Rectal smooth muscle tissue (tissue), 1 donor: ENCODE results near the gene SLC8B1.

ENCODE experiments used
- H3K27ac ChIP-seq: one replicate; pipeline ENCODE4 v1.7.0; 2013; ENCODE audit warnings: low read depth, low read length, inconsistent platforms
- H3K27me3 ChIP-seq: one replicate; pipeline ENCODE4 v1.7.0; 2013; ENCODE audit warnings: low read length; ENCODE audit not compliant: control insufficient read depth, insufficient read depth
- H3K36me3 ChIP-seq: one replicate; pipeline ENCODE4 v1.7.0; 2013; ENCODE audit warnings: low read length; ENCODE audit not compliant: control insufficient read depth, insufficient read depth
- H3K4me1 ChIP-seq: one replicate; pipeline ENCODE4 v1.7.0; 2013; ENCODE audit warnings: low read length; ENCODE audit not compliant: control insufficient read depth, insufficient read depth
- H3K4me3 ChIP-seq: one replicate; pipeline ENCODE4 v1.7.0; 2013; ENCODE audit warnings: low read length
- H3K9ac ChIP-seq: one replicate; pipeline ENCODE4 v1.7.0; 2013; ENCODE audit warnings: low read length

Gene SLC8B1

GRCh38 chr12:113295886-113296556 is 38.9 kb downstream of the SLC8B1 start:
- Histone ChIP-seq H3K4me3 (no peak overlapping the region), H3K9ac (no peak overlapping the region), H3K36me3 (peaks cover 24% of the 10 kb centered on the region), H3K27ac (no peak overlapping the region), H3K4me1 (peaks cover 2% of the 10 kb centered on the region), H3K27me3 (no peaks in the 10 kb centered on the region)

GRCh38 chr12:113293100-113293499 is 41.8 kb downstream of the SLC8B1 start:
- Histone ChIP-seq H3K27ac (no peak overlapping the region), H3K9ac (no peak overlapping the region), H3K27me3 (no peaks in the 10 kb centered on the region), H3K36me3 (peaks cover 48% of the 10 kb centered on the region), H3K4me3 (no peak overlapping the region), H3K4me1 (no peaks in the 10 kb centered on the region)

GRCh38 chr12:113292547-113292946 is 42.4 kb downstream of the SLC8B1 start:
- no peaks in the 10 kb centered on the region for H3K4me1 ChIP-seq
- H3K36me3 ChIP-seq, result peaks cover 48% of the 10 kb centered on the region
- no peak overlapping the region for H3K9ac ChIP-seq
- no peaks in the 10 kb centered on the region for H3K27me3 ChIP-seq
- no peak overlapping the region for H3K27ac ChIP-seq
- H3K4me3 ChIP-seq, result no peak overlapping the region

GRCh38 chr12:113292091-113292490 is 42.8 kb downstream of the SLC8B1 start:
- Histone ChIP-seq H3K9ac (no peak overlapping the region), H3K4me1 (no peaks in the 10 kb centered on the region), H3K36me3 (peaks cover 51% of the 10 kb centered on the region), H3K27me3 (no peaks in the 10 kb centered on the region), H3K4me3 (no peak overlapping the region), H3K27ac (no peak overlapping the region)

GRCh38 chr12:113291586-113291985 is 43.3 kb downstream of the SLC8B1 start:
- Histone ChIP-seq H3K4me1 (no peaks in the 10 kb centered on the region), H3K27ac (no peak overlapping the region), H3K4me3 (no peak overlapping the region), H3K27me3 (no peaks in the 10 kb centered on the region), H3K36me3 (peaks cover 56% of the 10 kb centered on the region), H3K9ac (no peak overlapping the region)

GRCh38 chr12:113290506-113290905 is 44.4 kb downstream of the SLC8B1 start:
- Histone ChIP-seq H3K9ac (no peak overlapping the region), H3K4me1 (no peaks in the 10 kb centered on the region), H3K27me3 (no peaks in the 10 kb centered on the region), H3K4me3 (no peak overlapping the region), H3K27ac (no peak overlapping the region), H3K36me3 (peaks cover 62% of the 10 kb centered on the region)

GRCh38 chr12:113289361-113289760 is 45.5 kb downstream of the SLC8B1 start:
- no peak overlapping the region for H3K4me3 ChIP-seq
- no peaks in the 10 kb centered on the region for H3K27me3 ChIP-seq
- H3K36me3 ChIP-seq, result peaks cover 68% of the 10 kb centered on the region
- no peak overlapping the region for H3K9ac ChIP-seq
- no peak overlapping the region for H3K27ac ChIP-seq
- no peaks in the 10 kb centered on the region for H3K4me1 ChIP-seq

GRCh38 chr12:113287899-113288282 is 47.0 kb downstream of the SLC8B1 start:
- Histone ChIP-seq H3K27me3 (no peaks in the 10 kb centered on the region), H3K4me1 (no peaks in the 10 kb centered on the region), H3K4me3 (no peak overlapping the region), H3K36me3 (peaks cover 63% of the 10 kb centered on the region), H3K9ac (no peak overlapping the region), H3K27ac (no peak overlapping the region)

- H3K36me3 ChIP-seq, result peaks cover 58% of the 10 kb centered on the region
- H3K27ac ChIP-seq, result no peak overlapping the region
- H3K4me1 ChIP-seq, result no peaks in the 10 kb centered on the region
- no peak overlapping the region for H3K9ac ChIP-seq
- no peaks in the 10 kb centered on the region for H3K27me3 ChIP-seq
- H3K4me3 ChIP-seq, result no peak overlapping the region
These were observed 47.6 kb downstream of the SLC8B1 start for GRCh38 chr12:113287146-113287898.

- no peak overlapping the region for H3K4me3 ChIP-seq
- H3K36me3 ChIP-seq, result peaks cover 56% of the 10 kb centered on the region
- H3K27me3 ChIP-seq, result no peaks in the 10 kb centered on the region
- H3K4me1 ChIP-seq, result no peaks in the 10 kb centered on the region
- H3K27ac ChIP-seq, result no peak overlapping the region
- H3K9ac ChIP-seq, result no peak overlapping the region
These were observed 48.2 kb downstream of the SLC8B1 start for GRCh38 chr12:113286712-113287111.

GRCh38 chr12:113285679-113286610 is 49.0 kb downstream of the SLC8B1 start:
- no peak overlapping the region for H3K4me3 ChIP-seq
- no peak overlapping the region for H3K27ac ChIP-seq
- peaks cover 53% of the 10 kb centered on the region for H3K36me3 ChIP-seq
- no peak overlapping the region for H3K9ac ChIP-seq
- no peaks in the 10 kb centered on the region for H3K4me1 ChIP-seq
- no peaks in the 10 kb centered on the region for H3K27me3 ChIP-seq

GRCh38 chr12:113284751-113285150 is 50.2 kb downstream of the SLC8B1 start:
- no peaks in the 10 kb centered on the region for H3K4me1 ChIP-seq
- no peak overlapping the region for H3K4me3 ChIP-seq
- H3K27ac ChIP-seq, result no peak overlapping the region
- H3K36me3 ChIP-seq, result peaks cover 47% of the 10 kb centered on the region
- no peak overlapping the region for H3K9ac ChIP-seq
- no peaks in the 10 kb centered on the region for H3K27me3 ChIP-seq
